WTC11 (cell line): ENCODE results near the gene ZNF550. TPM values are rescaled to one million over a fixed set of nuclear protein-coding genes. Genes with fewer than 3 reads are reported as not detected.

ENCODE experiments used
- ATAC-seq: fragments of 200-7000 bp; cut with Tn5 transposase; 2 replicates; pipeline ENCODE4 v1.10.0; 2021; ENCODE audit warnings: mild to moderate bottlenecking, moderate library complexity
- CTCF ChIA-PET: fragments of 300-600 bp; sonication (Branson Sonifier 250); formaldehyde crosslinking; loops from one replicate; lab custom pipeline; 2021; ENCODE audit warnings: antibody characterized with exemption; lab: Charles Lee
- POLR2A ChIA-PET: fragments of 350-600 bp; sonication (Branson Sonifier 250); formaldehyde crosslinking; loops from one replicate; lab custom pipeline; 2021; ENCODE audit warnings: antibody characterized with exemption; lab: Charles Lee
- DNase-seq: peaks from one replicate; pipeline ENCODE4 v3.0.0; 2021; ENCODE audit warnings: low spot score
- H3K27ac Mint-ChIP-seq: 2 replicates; pipeline ENCODE4 v1.8.0; 2021; ENCODE audit warnings: mixed read lengths
- H3K27me3 Mint-ChIP-seq: 2 replicates; pipeline ENCODE4 v1.8.0; 2021; ENCODE audit warnings: low read depth, mild to moderate bottlenecking, moderate library complexity, mixed read lengths
- H3K36me3 Mint-ChIP-seq: 2 replicates; pipeline ENCODE4 v1.8.0; 2021; ENCODE audit warnings: mixed read lengths
- H3K4me1 Mint-ChIP-seq: 2 replicates; pipeline ENCODE4 v1.8.0; 2022; ENCODE audit warnings: mixed read lengths
- H3K4me3 Mint-ChIP-seq: 2 replicates; pipeline ENCODE4 v1.8.0; 2021; ENCODE audit warnings: mild to moderate bottlenecking, moderate library complexity, mixed read lengths
- H3K9me3 Mint-ChIP-seq: 2 replicates; pipeline ENCODE4 v1.8.0; 2021; ENCODE audit warnings: mixed read lengths
- ARID4B ChIP-seq: sonication (generic); formaldehyde crosslinking; IDR thresholded peaks from 2 replicates; pipeline ENCODE4 v1.8.0; 2023; ENCODE audit warnings: missing genetic modification reagents, mild to moderate bottlenecking, borderline replicate concordance
- ATF3 ChIP-seq: sonication (generic); formaldehyde crosslinking; conservative IDR thresholded peaks from 2 replicates; pipeline ENCODE4 v1.8.1; 2022; ENCODE audit warnings: mild to moderate bottlenecking, missing genetic modification reagents
- ATF6 ChIP-seq: sonication (generic); formaldehyde crosslinking; IDR thresholded peaks from 2 replicates; pipeline ENCODE4 v1.8.1; 2023; ENCODE audit warnings: mild to moderate bottlenecking, missing genetic modification reagents
- ERG ChIP-seq: fragments of 250-450 bp; sonication (Bioruptor Pico); IDR thresholded peaks from 2 replicates; pipeline ENCODE4 v1.8.0; 2021; ENCODE audit warnings: mild to moderate bottlenecking
- GTF2I ChIP-seq: fragments of 250-450 bp; sonication (Bioruptor Pico); conservative IDR thresholded peaks from 2 replicates; pipeline ENCODE4 v1.4.0; 2021; ENCODE audit warnings: mild to moderate bottlenecking
- JUN ChIP-seq: sonication (generic); formaldehyde crosslinking; IDR thresholded peaks from 2 replicates; pipeline ENCODE4 v1.8.0; 2023; ENCODE audit warnings: mild to moderate bottlenecking, missing genetic modification reagents
- MLX ChIP-seq: sonication (generic); formaldehyde crosslinking; IDR thresholded peaks from 2 replicates; pipeline ENCODE4 v1.8.1; 2023; ENCODE audit warnings: mild to moderate bottlenecking, missing genetic modification reagents, moderate library complexity
- MYBL2 ChIP-seq: sonication (generic); formaldehyde crosslinking; IDR thresholded peaks from 2 replicates; pipeline ENCODE4 v1.8.1; 2023; ENCODE audit warnings: mild to moderate bottlenecking, moderate library complexity, missing genetic modification reagents
- NFATC4 ChIP-seq: fragments of 250-450 bp; sonication (Bioruptor Pico); IDR thresholded peaks from 2 replicates; pipeline ENCODE4 v1.9.0; 2021; ENCODE audit warnings: mild to moderate bottlenecking
- OVOL2 ChIP-seq: fragments of 250-450 bp; sonication (Bioruptor Pico); IDR thresholded peaks from 2 replicates; pipeline ENCODE4 v1.9.0; 2021; ENCODE audit warnings: mild to moderate bottlenecking, borderline replicate concordance
- PRDM15 ChIP-seq: sonication (generic); formaldehyde crosslinking; IDR thresholded peaks from 2 replicates; pipeline ENCODE4 v1.8.0; 2022; ENCODE audit warnings: missing genetic modification reagents
- STAT6 ChIP-seq: sonication (generic); formaldehyde crosslinking; conservative IDR thresholded peaks from 2 replicates; pipeline ENCODE4 v1.8.1; 2023; ENCODE audit warnings: mild to moderate bottlenecking, low read depth, missing genetic modification reagents, moderate library complexity
- ZBTB43 ChIP-seq: sonication (generic); formaldehyde crosslinking; IDR thresholded peaks from 2 replicates; pipeline ENCODE4 v1.8.1; 2023; ENCODE audit warnings: mild to moderate bottlenecking, missing genetic modification reagents
- ZNF121 ChIP-seq: sonication (generic); formaldehyde crosslinking; IDR thresholded peaks from 2 replicates; pipeline ENCODE4 v1.8.0; 2023; ENCODE audit warnings: missing genetic modification reagents
- ZNF396 ChIP-seq: fragments of 250-450 bp; sonication (Bioruptor Pico); IDR thresholded peaks from 2 replicates; pipeline ENCODE4 v1.8.0; 2021; ENCODE audit warnings: mild to moderate bottlenecking, moderate library complexity, borderline replicate concordance
- ZNF416 ChIP-seq: fragments of 250-450 bp; sonication (Bioruptor Pico); IDR thresholded peaks from 2 replicates; pipeline ENCODE4 v1.9.0; 2021; ENCODE audit warnings: mild to moderate bottlenecking, inconsistent platforms
- ZNF512 ChIP-seq: sonication (generic); formaldehyde crosslinking; IDR thresholded peaks from 2 replicates; pipeline ENCODE4 v1.8.1; 2022; ENCODE audit warnings: missing genetic modification reagents, borderline replicate concordance
- total RNA-seq: library from RNA; stranded (reverse); gene quantifications from 3 replicates; pipeline ENCODE4 v1.2.3, GENCODE V29; 2021

ZNF550 gene
- total RNA-seq, 1 experiment from 2014 or later, result 17.5 TPM

GRCh38 chr19:57527136-57527881 lies 32.4 kb downstream of the ZNF550 start, which contains the start of gene ZNF549:
ZNF549 (plus strand) TSS chr19:57527356; CDS start chr19:57527574, 218 bp downstream.
- peak within 1 kb of the TSS; percentile 88 for H3K27ac Mint-ChIP-seq
- POLR2A ChIA-PET, result interaction anchor here (0.8 kb wide), 1 partner anchor 10 kb away, joined by 3 read pairs; no protein-coding TSS in a partner anchor
- CTCF ChIA-PET, result interaction anchor here (0.7 to 0.9 kb wide), 3 partner anchors 25 to 138 kb away, joined by 3 read pairs; partner anchors contain the start of gene ZNF548
- no peak for TF ChIP-seq MLX (CRISPR knock-in tag)
- TF ChIP-seq OVOL2 (CRISPR knock-in tag), result no peak
- TF ChIP-seq ZBTB43, result peak; percentile 71; the same call in 1 of the 2 replicates
- TF ChIP-seq GTF2I, result no peak
- peak; percentile 80 for TF ChIP-seq PRDM15 (CRISPR knock-in tag)
- TF ChIP-seq NFATC4 (CRISPR knock-in tag), result no peak
- TF ChIP-seq ZNF121 (CRISPR knock-in tag), result no peak
- no peak for TF ChIP-seq ZNF512
- TF ChIP-seq ERG, result no peak
- peak; percentile 92; the same call in 1 of the 2 replicates for TF ChIP-seq ZNF416 (CRISPR knock-in tag)
- TF ChIP-seq MYBL2 (CRISPR knock-in tag), result no peak
- no peak for TF ChIP-seq ATF3 (CRISPR knock-in tag)
- no peak for TF ChIP-seq JUN
- no peak for TF ChIP-seq ATF6 (CRISPR knock-in tag)
- no peak for TF ChIP-seq STAT6 (CRISPR knock-in tag)
- TF ChIP-seq ARID4B (CRISPR knock-in tag), result peak; percentile 68; the same call in 1 of the 2 replicates
- TF ChIP-seq ZNF396, result no peak

More at GRCh38 chr19:57527136-57527881, 32.4 kb downstream of the ZNF550 start, which contains the start of gene ZNF549:
- H3K36me3 Mint-ChIP-seq, result peaks cover 11% of the 10 kb centered on the region
- peaks cover 6% of the 10 kb centered on the region for H3K27me3 Mint-ChIP-seq
- DNase-seq (peak; percentile 94), ATAC-seq (peak; percentile 98)
- peaks cover 11% of the 10 kb centered on the region for H3K4me1 Mint-ChIP-seq
- H3K9me3 Mint-ChIP-seq, result peaks cover 9% of the 10 kb centered on the region
- peak within 1 kb of the TSS; percentile 92 for H3K4me3 Mint-ChIP-seq
